Measurements from ENCODE around the gene PLSCR5. TPM values are rescaled to one million over a fixed set of nuclear protein-coding genes. Genes with fewer than 3 reads are reported as not detected.
A peak's percentile ranks its signal among the peaks of the same experiment; 100 is the strongest.

PLSCR5 gene
- total RNA-seq, 1 donor from 2014 or later = not detected

GRCh38 chr3:146585156-146585555, 20.0 kb downstream of the PLSCR5 start:
- no peaks in the 10 kb centered on the region for H3K27me3 ChIP-seq
- H3K36me3 ChIP-seq = no peaks in the 10 kb centered on the region
- peaks cover 0 to 2% of the 10 kb centered on the region in 2 donors for H3K9me3 ChIP-seq
- intact Hi-C loops (cut with DNase I) = no loop called here
- H3K27ac ChIP-seq = no peak overlapping the region
- no peak overlapping the region for H3K4me3 ChIP-seq
- H3K4me1 ChIP-seq = no peaks in the 10 kb centered on the region
- no peak for TF ChIP-seq CTCF (IDR thresholded peaks at IDR 0.05)
- DNase-seq (ENCODE audit: low spot score in 2 of 2) = no peak

GRCh38 chr3:146581951-146582467, 23.1 kb downstream of the PLSCR5 start:
- Histone ChIP-seq H3K27ac (no peak overlapping the region), H3K4me1 (no peaks in the 10 kb centered on the region), H3K9me3 (peaks cover 0 to 2% of the 10 kb centered on the region in 2 donors), H3K36me3 (no peaks in the 10 kb centered on the region), H3K27me3 (no peaks in the 10 kb centered on the region), H3K4me3 (no peak overlapping the region)
- intact Hi-C loops (cut with DNase I) = no loop called here
- no peak for DNase-seq (ENCODE audit: low spot score in 2 of 2)
- no peak for TF ChIP-seq CTCF (IDR thresholded peaks at IDR 0.05)

- H3K4me3 ChIP-seq = no peak overlapping the region
- intact Hi-C loops (cut with DNase I) = no loop called here
- no peaks in the 10 kb centered on the region for H3K4me1 ChIP-seq
- no peaks in the 10 kb centered on the region for H3K36me3 ChIP-seq
- H3K9me3 ChIP-seq = peaks cover 0 to 2% of the 10 kb centered on the region in 2 donors
- TF ChIP-seq CTCF (IDR thresholded peaks at IDR 0.05) = no peak
- DNase-seq (ENCODE audit: low spot score in 2 of 2) = no peak
- H3K27me3 ChIP-seq = no peaks in the 10 kb centered on the region
- H3K27ac ChIP-seq = no peak overlapping the region
Observed at GRCh38 chr3:146581080-146581601, 24.0 kb downstream of the PLSCR5 start.

GRCh38 chr3:146577662-146578061, 27.5 kb downstream of the PLSCR5 start:
- H3K9me3 ChIP-seq = no peaks in the 10 kb centered on the region
- H3K27me3 ChIP-seq = no peaks in the 10 kb centered on the region
- H3K4me1 ChIP-seq = no peaks in the 10 kb centered on the region
- peak; percentile 34 to 46 (median 36) for TF ChIP-seq CTCF (IDR thresholded peaks at IDR 0.05)
- DNase-seq (ENCODE audit: low spot score in 2 of 2) = no peak
- H3K36me3 ChIP-seq = no peaks in the 10 kb centered on the region
- no peak overlapping the region for H3K27ac ChIP-seq
- intact Hi-C loops (cut with DNase I) = loop anchor here (5.0 to 10.0 kb wide), 2 partner anchors 245 to 353 kb away; no protein-coding TSS in a partner anchor
- H3K4me3 ChIP-seq = no peak overlapping the region

GRCh38 chr3:146575636-146576035, 29.5 kb downstream of the PLSCR5 start:
- H3K4me3 ChIP-seq = no peak overlapping the region
- H3K27ac ChIP-seq = no peak overlapping the region
- no peaks in the 10 kb centered on the region for H3K9me3 ChIP-seq
- no peaks in the 10 kb centered on the region for H3K4me1 ChIP-seq
- DNase-seq (ENCODE audit: low spot score in 2 of 2) = no peak
- H3K27me3 ChIP-seq = no peaks in the 10 kb centered on the region
- H3K36me3 ChIP-seq = no peaks in the 10 kb centered on the region
- intact Hi-C loops (cut with DNase I) = loop anchor here (5.0 to 10.0 kb wide), 2 partner anchors 243 to 351 kb away; no protein-coding TSS in a partner anchor
- TF ChIP-seq CTCF (IDR thresholded peaks at IDR 0.05) = no peak

Measured in ascending aorta (tissue), 2 donors.